GM12864 (cell line): ENCODE results near the gene ADIPOR2.

Experiments used
- DNase-seq: peaks from one replicate; pipeline ENCODE4 v3.0.0-alpha.2; 2011; ENCODE audit warnings: low read depth
- H3K4me3 ChIP-seq: 2 replicates; pipeline ENCODE4 v1.5.1; 2011; ENCODE audit warnings: mild to moderate bottlenecking, low read depth, low read length, control low read depth
- TF ChIP-seq, protein P1 (sequence below): IDR thresholded peaks from 2 replicates; pipeline ENCODE4 v1.5.1; 2011; ENCODE audit warnings: low read depth, mild to moderate bottlenecking, moderate library complexity, low read length, control low read depth, inconsistent platforms; ENCODE audit errors: missing control alignments

Gene ADIPOR2

GRCh38 chr12:1796515-1797010 lies 105.7 kb downstream of the ADIPOR2 start:
- DNase-seq, result no peak
- peak overlapping the region; percentile 53 for H3K4me3 ChIP-seq
- TF ChIP-seq, protein P1, sequence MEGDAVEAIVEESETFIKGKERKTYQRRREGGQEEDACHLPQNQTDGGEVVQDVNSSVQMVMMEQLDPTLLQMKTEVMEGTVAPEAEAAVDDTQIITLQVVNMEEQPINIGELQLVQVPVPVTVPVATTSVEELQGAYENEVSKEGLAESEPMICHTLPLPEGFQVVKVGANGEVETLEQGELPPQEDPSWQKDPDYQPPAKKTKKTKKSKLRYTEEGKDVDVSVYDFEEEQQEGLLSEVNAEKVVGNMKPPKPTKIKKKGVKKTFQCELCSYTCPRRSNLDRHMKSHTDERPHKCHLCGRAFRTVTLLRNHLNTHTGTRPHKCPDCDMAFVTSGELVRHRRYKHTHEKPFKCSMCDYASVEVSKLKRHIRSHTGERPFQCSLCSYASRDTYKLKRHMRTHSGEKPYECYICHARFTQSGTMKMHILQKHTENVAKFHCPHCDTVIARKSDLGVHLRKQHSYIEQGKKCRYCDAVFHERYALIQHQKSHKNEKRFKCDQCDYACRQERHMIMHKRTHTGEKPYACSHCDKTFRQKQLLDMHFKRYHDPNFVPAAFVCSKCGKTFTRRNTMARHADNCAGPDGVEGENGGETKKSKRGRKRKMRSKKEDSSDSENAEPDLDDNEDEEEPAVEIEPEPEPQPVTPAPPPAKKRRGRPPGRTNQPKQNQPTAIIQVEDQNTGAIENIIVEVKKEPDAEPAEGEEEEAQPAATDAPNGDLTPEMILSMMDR, result no peak

DNA sequence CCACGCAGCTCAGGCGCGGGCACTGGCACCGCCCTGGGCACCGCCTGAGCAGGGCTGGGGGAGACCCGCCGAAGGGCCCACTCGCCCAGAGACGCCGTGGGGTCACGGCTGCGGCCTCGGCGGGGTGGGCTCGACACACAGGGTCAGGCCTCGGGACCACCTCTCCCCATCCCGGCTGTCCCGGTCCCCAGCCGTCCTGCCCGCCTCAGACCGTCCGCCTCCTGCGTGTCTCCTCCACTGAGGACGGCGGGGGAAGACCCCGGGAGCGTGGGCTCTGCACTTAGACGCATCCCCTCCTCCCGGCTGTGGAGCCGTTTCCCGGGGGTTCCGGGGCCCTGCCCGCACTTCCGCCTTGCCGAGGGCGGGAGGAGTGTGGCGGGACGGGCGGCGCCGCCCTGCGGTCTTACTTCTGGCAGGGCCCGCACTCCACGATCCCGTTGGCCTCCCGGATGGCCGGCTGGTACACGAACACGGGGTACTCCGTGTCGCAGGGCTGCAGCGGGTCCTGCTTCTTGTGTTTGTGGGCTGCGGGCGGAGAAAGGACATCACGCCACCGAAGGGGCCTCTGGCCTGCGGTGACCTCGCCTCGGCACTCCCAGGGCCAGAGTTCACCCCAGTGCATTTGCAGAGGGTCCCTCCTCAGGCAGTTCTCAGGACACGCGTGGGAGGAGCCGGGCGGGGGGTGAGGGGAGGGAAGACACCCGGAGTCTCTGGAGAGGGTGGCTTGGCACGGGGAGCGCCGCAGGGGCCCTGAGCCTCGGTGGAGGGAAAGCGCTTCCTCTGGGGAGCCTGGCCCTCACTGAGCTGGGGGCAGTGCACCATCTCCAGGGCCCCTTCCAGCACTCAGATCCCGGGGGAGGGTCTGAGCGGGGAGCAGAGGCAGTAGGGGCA lies 106.4 kb downstream of the ADIPOR2 start:
- H3K4me3 ChIP-seq, result peak overlapping the region; percentile 53
- no peak for DNase-seq
- TF ChIP-seq, protein P1, result no peak

DNA sequence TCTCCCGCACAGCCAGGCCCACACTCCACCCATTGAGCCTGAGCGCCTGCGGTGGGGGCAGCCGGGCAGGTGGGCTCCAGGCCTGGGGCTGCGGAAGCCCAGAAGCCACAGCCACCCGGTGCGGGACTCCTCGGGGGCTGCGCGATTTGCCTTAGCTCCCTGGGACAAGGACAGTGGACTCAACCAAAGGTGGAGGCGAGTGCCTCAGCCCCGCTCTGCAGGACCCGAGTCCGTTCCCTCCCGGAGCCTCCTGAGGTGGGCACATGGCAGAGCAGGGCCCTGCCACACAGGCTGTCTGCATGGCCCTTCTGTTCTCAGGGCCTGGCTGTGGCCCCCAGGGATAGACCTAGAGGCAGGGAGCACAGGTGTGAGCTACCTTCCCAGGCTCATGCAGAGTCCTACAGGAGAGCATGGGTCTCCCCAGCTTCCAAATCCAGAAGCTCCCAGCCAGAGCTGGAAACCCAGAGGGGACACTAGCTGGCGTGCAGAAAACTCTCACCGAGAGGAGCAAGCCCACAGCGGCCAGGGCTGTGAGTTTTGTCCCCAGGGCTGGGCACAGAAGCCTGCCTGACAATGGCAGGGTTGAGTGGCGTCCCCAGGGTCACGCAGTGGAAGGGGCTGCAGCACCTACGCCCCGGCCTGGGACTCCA lies 107.2 kb downstream of the ADIPOR2 start:
- TF ChIP-seq, protein P1, result no peak
- H3K4me3 ChIP-seq, result no peak overlapping the region
- no peak for DNase-seq

- TF ChIP-seq, protein P1, result no peak
- no peak for DNase-seq
- no peak overlapping the region for H3K4me3 ChIP-seq
Observed at GRCh38 chr12:1798641-1799020, 107.8 kb downstream of the ADIPOR2 start.

- no peak overlapping the region for H3K4me3 ChIP-seq
- TF ChIP-seq, protein P1, result no peak
- DNase-seq, result no peak
Observed at GRCh38 chr12:1799051-1799881, 108.4 kb downstream of the ADIPOR2 start.

GRCh38 chr12:1799882-1800400 lies 109.1 kb downstream of the ADIPOR2 start:
- TF ChIP-seq, protein P1, result no peak
- no peak overlapping the region for H3K4me3 ChIP-seq
- DNase-seq, result no peak
